Panc1 (cell line): ENCODE measurements around the gene TMED10. TPM values are rescaled to one million over a fixed set of nuclear protein-coding genes. Genes with fewer than 3 reads are reported as not detected.

Source experiments
- ATAC-seq: fragments of 200-7000 bp; cut with Tn5 transposase; 2 replicates; pipeline ENCODE4 v1.9.1; 2020; ENCODE audit warnings: mild to moderate bottlenecking, moderate library complexity
- BruUV-seq: library from RNA; stranded (reverse); fragments of 400-500 nt; replicated peaks from 2 replicates; lab custom pipeline; 2021; lab: Mats Ljungman, UMichigan
- CTCF ChIA-PET: fragments of 300-600 bp; sonication (Branson Sonifier 250); formaldehyde crosslinking; loops from one replicate; lab custom pipeline; 2022; ENCODE audit warnings: antibody characterized with exemption; lab: Charles Lee
- POLR2A ChIA-PET: fragments of 300-600 bp; sonication (Branson Sonifier 250); formaldehyde crosslinking; loops from one replicate; lab custom pipeline; 2022; ENCODE audit warnings: antibody characterized with exemption; lab: Charles Lee
- DNase-seq: peaks from one replicate; pipeline ENCODE4 v3.0.0-alpha.2; 2010; ENCODE audit warnings: low read depth, low spot score
- H3K27ac ChIP-seq: 2 replicates; pipeline ENCODE4 v1.5.1; 2011; ENCODE audit warnings: mild to moderate bottlenecking, low read length, inconsistent platforms
- H3K27me3 ChIP-seq: fragments of 200-500 bp; sonication (Bioruptor generic); 2 replicates; pipeline ENCODE4 v1.6.0; 2014; ENCODE audit warnings: low read length, inconsistent platforms; ENCODE audit not compliant: control insufficient read depth, insufficient read depth
- H3K36me3 ChIP-seq: fragments of 200-500 bp; sonication (Bioruptor generic); 2 replicates; pipeline ENCODE4 v1.5.1; 2014; ENCODE audit warnings: inconsistent platforms, mild to moderate bottlenecking, low read length, moderate library complexity; ENCODE audit not compliant: control insufficient read depth, insufficient read depth
- H3K4me1 ChIP-seq: 2 replicates; pipeline ENCODE4 v1.5.1; 2011; ENCODE audit warnings: inconsistent platforms, mild to moderate bottlenecking, low read length, moderate library complexity; ENCODE audit not compliant: control insufficient read depth, insufficient read depth
- H3K4me3 ChIP-seq, 2 experiments: 2 replicates each; pipeline ENCODE4 v1.5.1; 2011 to 2012; ENCODE audit warnings: low read depth in 2 of 2, low read length in 2 of 2, mild to moderate bottlenecking in 2 of 2, inconsistent platforms in 1 of 2, moderate library complexity in 1 of 2
- H3K9me3 ChIP-seq: fragments of 200-500 bp; sonication (Bioruptor generic); 2 replicates; pipeline ENCODE4 v1.5.1; 2014; ENCODE audit warnings: low read depth, mild to moderate bottlenecking, inconsistent platforms, low read length, moderate library complexity; ENCODE audit not compliant: control insufficient read depth, insufficient read depth
- CTCF ChIP-seq: fragments of 450-650 bp; IDR thresholded peaks from 2 replicates; pipeline ENCODE4 v1.5.1; 2017; ENCODE audit warnings: mild to moderate bottlenecking
- POLR2AphosphoS5 ChIP-seq: IDR thresholded peaks from 2 replicates; pipeline ENCODE4 v1.6.1; 2012; ENCODE audit warnings: mild to moderate bottlenecking, low read depth, low read length, moderate library complexity
- REST ChIP-seq, 2 experiments: IDR thresholded peaks; 2 replicates each; pipeline ENCODE4 v1.6.1; 2011 to 2012; ENCODE audit warnings: low read depth in 2 of 2, control low read depth in 1 of 2, low read length in 1 of 2, mild to moderate bottlenecking in 1 of 2, moderate library complexity in 1 of 2; ENCODE audit not compliant: insufficient read depth in 1 of 2
- SIN3A ChIP-seq: IDR thresholded peaks from 2 replicates; pipeline ENCODE4 v1.6.1; 2012; ENCODE audit warnings: low read depth, mild to moderate bottlenecking, low read length, moderate library complexity, borderline replicate concordance; ENCODE audit not compliant: insufficient read depth
- TCF7L2 ChIP-seq: IDR thresholded peaks from 2 replicates; pipeline ENCODE4 v1.6.1; 2011; ENCODE audit warnings: mild to moderate bottlenecking, low read depth, low read length, inconsistent platforms
- in situ Hi-C: cut with HindIII; loops from 2 replicates; pipeline ENCODE4 v1.10.0; 2016; ENCODE audit warnings: low sequenced_read_pairs, low pct_unique_long_range_greater_than_20kb
- intact Hi-C: fragments of 100-400 bp; cut with micrococcal nuclease; formaldehyde crosslinking; loops from one replicate; pipeline ENCODE4 v1.10.0; 2022; ENCODE audit not compliant: unreplicated experiment
- total RNA-seq: library from RNA; stranded (reverse); gene quantifications from one replicate; pipeline ENCODE4 v1.2.1, GENCODE V29; 2021; ENCODE audit not compliant: unreplicated experiment

Gene TMED10
- total RNA-seq, 1 experiment from 2014 or later = 183 TPM

- Histone ChIP-seq H3K27ac (no peak overlapping the region), H3K9me3 (no peaks in the 10 kb centered on the region), H3K27me3 (no peaks in the 10 kb centered on the region), H3K36me3 (no peaks in the 10 kb centered on the region; the same call in 1 of the 2 replicates), H3K4me3 (no peak overlapping the region), H3K4me1 (no peaks in the 10 kb centered on the region)
- ATAC-seq (no peak), DNase-seq (no peak)
- intact Hi-C loops = no loop called here
- in situ Hi-C loops = no loop called here
- ChIA-PET CTCF (no interaction called here), POLR2A (no interaction called here)
- BruUV-seq = no TSS peak
- no peak for TF ChIP-seq TCF7L2
- TF ChIP-seq SIN3A = no peak
- TF ChIP-seq CTCF = no peak
- TF ChIP-seq REST (IDR thresholded peaks at IDR 0.05; ENCODE audit: insufficient read depth in 1 of 2, low read depth in 2 of 2, low read length in 1 of 2) = no peak
These were observed 66.5 kb downstream of the TMED10 start for GRCh38 chr14:75109877-75110276.

GRCh38 chr14:75107186-75107585 lies 69.2 kb downstream of the TMED10 start:
- in situ Hi-C loops = no loop called here
- Histone ChIP-seq H3K36me3 (no peaks in the 10 kb centered on the region; the same call in 1 of the 2 replicates), H3K27ac (no peak overlapping the region), H3K4me3 (no peak overlapping the region), H3K4me1 (no peaks in the 10 kb centered on the region), H3K9me3 (no peaks in the 10 kb centered on the region), H3K27me3 (no peaks in the 10 kb centered on the region)
- POLR2A ChIA-PET = no interaction called here
- no TSS peak for BruUV-seq
- intact Hi-C loops = no loop called here
- no peak for TF ChIP-seq SIN3A
- TF ChIP-seq POLR2AphosphoS5 = no peak
- TF ChIP-seq CTCF = no peak
- TF ChIP-seq REST (IDR thresholded peaks at IDR 0.05; ENCODE audit: insufficient read depth in 1 of 2, low read depth in 2 of 2, low read length in 1 of 2) = no peak
- TF ChIP-seq TCF7L2 = no peak
- DNase-seq (no peak), ATAC-seq (no peak)
- CTCF ChIA-PET = no interaction called here
